Left renal cortex interstitium (tissue), 4 donors: Measurements from ENCODE around the gene BSPRY. TPM values are rescaled to one million over a fixed set of nuclear protein-coding genes. Genes with fewer than 3 reads are reported as not detected.

Experiments used
- polyA plus RNA-seq, 4 donors: library from polyadenylated mRNA; unstranded; fragments of 120-200 nt; gene quantifications; one replicate each; pipeline ENCODE4 v1.2.1, GENCODE V29; 2013; ENCODE audit not compliant: insufficient read length in 4 of 4

The BSPRY gene
- polyA plus RNA-seq, 4 donors: 8.9 to 11.1 (median 9.3) TPM

Other genes with a start within 250 kb of the BSPRY start
- gene SLC31A2, start 198.5 kb upstream of the BSPRY start, polyA plus RNA-seq: 1 to 10 TPM; 2.7 to 4.5 (median 3.7) TPM
- gene FKBP15, start 128.3 kb upstream of the BSPRY start, polyA plus RNA-seq: 10 to 100 TPM; 25.8 to 33.6 (median 30.4) TPM
- gene SLC31A1, start 128.0 kb upstream of the BSPRY start, polyA plus RNA-seq: 10 to 100 TPM; 19.7 to 27.2 (median 23.8) TPM
- 10 to 100 TPM; 37.3 to 42.9 (median 39.6) TPM for gene CDC26, start 74.0 kb upstream of the BSPRY start, polyA plus RNA-seq
- 10 to 100 TPM; 30.9 to 44.2 (median 36.2) TPM for gene PRPF4, start 73.9 kb upstream of the BSPRY start, polyA plus RNA-seq
- 1 to 10 TPM; 6.1 to 7.1 (median 6.8) TPM for gene RNF183, start 46.2 kb upstream of the BSPRY start, polyA plus RNA-seq
- gene WDR31, start 9.3 kb upstream of the BSPRY start, polyA plus RNA-seq: 1 to 10 TPM; 6.2 to 8.5 (median 7.3) TPM
- 10 to 100 TPM; 31.3 to 49.3 (median 38.1) TPM for gene HDHD3, start 27.4 kb downstream of the BSPRY start, polyA plus RNA-seq
- gene ALAD, start 51.7 kb downstream of the BSPRY start, polyA plus RNA-seq: 10 to 100 TPM; 37.0 to 54.5 (median 47.6) TPM
- gene POLE3, start 61.1 kb downstream of the BSPRY start, polyA plus RNA-seq: 10 to 100 TPM; 61.5 to 68.1 (median 65.2) TPM
- gene C9orf43, start 61.2 kb downstream of the BSPRY start, polyA plus RNA-seq: 1 to 10 TPM in 2 of 4 donors, under 1 TPM in 2; 0.65 to 1.1 (median 0.95) TPM
- 10 to 100 TPM; 41.3 to 52.9 (median 47.4) TPM for gene RGS3, start 114.2 kb downstream of the BSPRY start, polyA plus RNA-seq